GM23338 (cell line): ENCODE measurements around the gene RAD51B. TPM values are rescaled to one million over a fixed set of nuclear protein-coding genes. Genes with fewer than 3 reads are reported as not detected.

ENCODE experiments used
- ATAC-seq: fragments of 200-7000 bp; cut with Tn5 transposase; 3 replicates; pipeline ENCODE4 v1.9.1; 2020
- DNase-seq: peaks from one replicate; pipeline ENCODE4 v3.0.0-alpha.2; 2015; ENCODE audit warnings: low spot score
- H2AFZ ChIP-seq: fragments of 200-600 bp; sonication (generic); 2 replicates; pipeline ENCODE4 v1.8.0; 2016; ENCODE audit warnings: antibody characterized with exemption, mild to moderate bottlenecking, moderate library complexity
- H3F3A ChIP-seq: fragments of 200-600 bp; sonication (generic); replicated peaks from 2 replicates; pipeline ENCODE4 v1.8.0; 2017; ENCODE audit warnings: antibody characterized with exemption, mixed run types, low read depth
- H3K27ac ChIP-seq: fragments of 200-600 bp; sonication (generic); 2 replicates; pipeline ENCODE4 v1.6.1; 2016; ENCODE audit warnings: low read depth
- H3K27me3 ChIP-seq: fragments of 200-600 bp; sonication (generic); 2 replicates; pipeline ENCODE4 v1.8.0; 2016; ENCODE audit warnings: mild to moderate bottlenecking, mixed run types, moderate library complexity; ENCODE audit not compliant: insufficient read depth
- H3K36me3 ChIP-seq: fragments of 200-600 bp; sonication (generic); 2 replicates; pipeline ENCODE4 v1.8.0; 2016; ENCODE audit warnings: mild to moderate bottlenecking; ENCODE audit not compliant: insufficient read depth
- H3K4me1 ChIP-seq: fragments of 200-600 bp; sonication (generic); 2 replicates; pipeline ENCODE4 v1.8.0; 2016; ENCODE audit warnings: mild to moderate bottlenecking, moderate library complexity; ENCODE audit not compliant: insufficient read depth
- H3K4me2 ChIP-seq: fragments of 200-600 bp; sonication (generic); 2 replicates; pipeline ENCODE4 v1.7.1; 2017; ENCODE audit warnings: mixed run types
- H3K4me3 ChIP-seq: fragments of 200-600 bp; sonication (generic); 2 replicates; pipeline ENCODE4 v1.6.1; 2016; ENCODE audit warnings: mixed run types
- H3K79me2 ChIP-seq: fragments of 200-600 bp; sonication (generic); replicated peaks from 2 replicates; pipeline ENCODE4 v1.8.0; 2017; ENCODE audit warnings: mild to moderate bottlenecking; ENCODE audit not compliant: insufficient read depth
- H3K9me2 ChIP-seq: fragments of 200-600 bp; sonication (generic); 2 replicates; pipeline ENCODE4 v1.8.0; 2017; ENCODE audit not compliant: insufficient read depth
- H4K20me1 ChIP-seq: fragments of 200-600 bp; sonication (generic); replicated peaks from 2 replicates; pipeline ENCODE4 v1.8.0; 2017; ENCODE audit warnings: mild to moderate bottlenecking; ENCODE audit not compliant: insufficient read depth
- H3K27ac Mint-ChIP-seq: 2 replicates; pipeline ENCODE4 v1.8.0; 2020; ENCODE audit warnings: inconsistent platforms, mild to moderate bottlenecking, moderate library complexity, mixed read lengths
- H3K27me3 Mint-ChIP-seq: 3 replicates; pipeline ENCODE4 v1.8.0; 2022; ENCODE audit warnings: low read depth, mild to moderate bottlenecking, moderate library complexity, mixed read lengths, inconsistent platforms; ENCODE audit not compliant: insufficient read depth, poor library complexity
- H3K36me3 Mint-ChIP-seq: 3 replicates; pipeline ENCODE4 v1.8.0; 2021; ENCODE audit warnings: low read depth, mild to moderate bottlenecking, inconsistent platforms, moderate library complexity, mixed read lengths
- H3K4me1 Mint-ChIP-seq: 3 replicates; pipeline ENCODE4 v1.8.0; 2020; ENCODE audit warnings: mild to moderate bottlenecking, inconsistent platforms, mixed read lengths
- H3K4me3 Mint-ChIP-seq: 3 replicates; pipeline ENCODE4 v1.8.0; 2021; ENCODE audit warnings: moderate library complexity, mild to moderate bottlenecking, inconsistent platforms, mixed read lengths
- H3K9me3 Mint-ChIP-seq: 3 replicates; pipeline ENCODE4 v1.8.0; 2020; ENCODE audit warnings: moderate library complexity, mild to moderate bottlenecking, inconsistent platforms, mixed read lengths
- CTCF ChIP-seq, 2 experiments: fragments of 200-600 bp in 1 of 2; sonication (generic) in 1 of 2; conservative IDR thresholded peaks; 2 replicates each; pipeline versions ENCODE4 v1.5.1 to v1.6.1; 2016 to 2017; ENCODE audit warnings: antibody characterized with exemption in 2 of 2, low read depth in 2 of 2, mild to moderate bottlenecking in 2 of 2, moderate library complexity in 1 of 2
- EZH2 ChIP-seq: fragments of 200-600 bp; sonication (generic); IDR thresholded peaks from one replicate; pipeline ENCODE4 v1.8.0; 2017; ENCODE audit warnings: antibody characterized with exemption, mild to moderate bottlenecking, low read depth; ENCODE audit not compliant: unreplicated experiment
- JUNB ChIP-seq: IDR thresholded peaks from one replicate; pipeline ENCODE4 v1.6.1; 2016; ENCODE audit warnings: antibody characterized with exemption; ENCODE audit not compliant: unreplicated experiment
- POLR2AphosphoS5 ChIP-seq: IDR thresholded peaks from 2 replicates; pipeline ENCODE4 v1.6.1; 2016; ENCODE audit warnings: antibody characterized with exemption, low read depth
- STAT1 ChIP-seq: IDR thresholded peaks from one replicate; pipeline ENCODE4 v1.6.1; 2016; ENCODE audit warnings: antibody characterized with exemption; ENCODE audit not compliant: unreplicated experiment
- ZNF114 ChIP-seq: fragments of 250-450 bp; sonication (Bioruptor Pico); IDR thresholded peaks from 2 replicates; pipeline ENCODE4 v1.5.0; 2020; ENCODE audit warnings: mild to moderate bottlenecking, moderate library complexity
- ZNF331 ChIP-seq: fragments of 250-450 bp; sonication (Bioruptor Pico); IDR thresholded peaks from 2 replicates; pipeline ENCODE4 v1.5.0; 2020; ENCODE audit warnings: low read depth, mild to moderate bottlenecking, moderate library complexity
- ZNF462 ChIP-seq: fragments of 250-450 bp; sonication (Bioruptor Pico); IDR thresholded peaks from 2 replicates; pipeline ENCODE4 v1.5.0; 2020; ENCODE audit warnings: mild to moderate bottlenecking, moderate library complexity
- polyA plus RNA-seq: library from polyadenylated mRNA; unstranded; fragments of >200 nt; fragmentation: Nextera tagmentation; extraction: Ambion mirVana; gene quantifications from 2 replicates; pipeline ENCODE4 v1.2.1, GENCODE V29; 2016
- total RNA-seq: library from RNA; depleted of rRNA; stranded (reverse); fragments of >200 nt; shearing (Covaris generic); gene quantifications from 2 replicates; pipeline ENCODE4 v1.2.3, GENCODE V29; 2014
- TF ChIP-seq, protein P1 (sequence below): IDR thresholded peaks from 2 replicates; pipeline ENCODE4 v1.6.1; 2016; ENCODE audit warnings: antibody characterized with exemption

Gene RAD51B
- total and polyA plus RNA-seq, 2 experiments from 2014 or later: 15.7 to 29.1 TPM

DNA sequence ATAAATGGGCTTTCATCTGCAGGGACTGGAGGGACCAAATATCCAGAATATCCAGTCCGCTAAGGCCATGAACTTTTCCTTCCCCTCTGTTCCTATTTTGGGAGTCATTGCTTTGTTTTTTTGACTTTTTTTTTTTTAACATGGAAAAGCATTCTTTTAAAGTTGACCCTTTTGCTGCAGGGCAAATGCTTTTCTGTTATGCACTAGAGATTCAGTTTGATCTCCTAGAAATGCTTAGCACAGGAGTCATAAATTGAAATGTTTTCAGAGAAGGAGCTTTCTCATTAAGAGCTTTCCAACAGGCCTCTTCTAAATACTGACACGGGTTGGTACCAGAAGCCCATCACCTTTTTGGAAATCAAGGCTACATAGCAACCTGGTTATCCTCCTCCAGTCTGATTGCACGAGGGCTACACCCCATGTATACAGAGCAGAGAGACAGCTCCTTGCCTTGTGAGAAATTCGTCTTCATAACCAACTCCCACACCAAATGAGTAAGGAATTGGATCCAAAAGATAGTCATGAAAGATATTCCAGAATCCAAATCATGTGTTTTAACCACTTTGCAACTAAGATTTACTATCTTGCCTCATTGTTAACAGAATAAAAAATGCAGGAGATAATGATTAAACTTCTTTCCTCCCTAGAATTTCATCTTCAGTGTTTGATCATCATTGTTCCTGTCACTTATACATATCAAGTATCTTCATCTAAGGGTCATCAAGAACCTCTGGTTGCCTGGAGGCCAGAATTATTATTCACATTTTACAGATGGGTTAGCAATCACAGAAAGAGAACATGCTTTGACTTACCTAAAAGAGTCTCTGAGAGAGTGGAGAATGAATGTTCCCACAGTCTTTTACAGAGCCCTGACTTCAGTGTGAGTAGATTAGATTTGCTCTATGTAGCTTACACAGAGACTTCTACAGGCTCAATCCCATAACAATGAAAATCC lies 583.9 kb downstream of the RAD51B start:
- no peak for TF ChIP-seq EZH2
- TF ChIP-seq ZNF114 (CRISPR knock-in tag): no peak
- TF ChIP-seq CTCF (conservative IDR thresholded peaks at IDR 0.05; ENCODE audit: low read depth in 2 of 2): no peak
- TF ChIP-seq ZNF462: no peak
- no peak for TF ChIP-seq JUNB
- no peak for TF ChIP-seq ZNF331 (CRISPR knock-in tag)
- TF ChIP-seq STAT1: no peak
- TF ChIP-seq, protein P1, sequence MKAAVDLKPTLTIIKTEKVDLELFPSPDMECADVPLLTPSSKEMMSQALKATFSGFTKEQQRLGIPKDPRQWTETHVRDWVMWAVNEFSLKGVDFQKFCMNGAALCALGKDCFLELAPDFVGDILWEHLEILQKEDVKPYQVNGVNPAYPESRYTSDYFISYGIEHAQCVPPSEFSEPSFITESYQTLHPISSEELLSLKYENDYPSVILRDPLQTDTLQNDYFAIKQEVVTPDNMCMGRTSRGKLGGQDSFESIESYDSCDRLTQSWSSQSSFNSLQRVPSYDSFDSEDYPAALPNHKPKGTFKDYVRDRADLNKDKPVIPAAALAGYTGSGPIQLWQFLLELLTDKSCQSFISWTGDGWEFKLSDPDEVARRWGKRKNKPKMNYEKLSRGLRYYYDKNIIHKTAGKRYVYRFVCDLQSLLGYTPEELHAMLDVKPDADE: no peak
- no peak for TF ChIP-seq POLR2AphosphoS5
- H3K36me3 ChIP-seq: no peaks in the 10 kb centered on the region
- no peak for DNase-seq
- Mint-ChIP-seq H3K27ac (no peak overlapping the region), H3K27me3 (no peaks in the 10 kb centered on the region), H3K36me3 (no peaks in the 10 kb centered on the region), H3K4me1 (peaks cover 13% of the 10 kb centered on the region), H3K4me3 (no peak overlapping the region), H3K9me3 (no peaks in the 10 kb centered on the region)
- no peaks in the 10 kb centered on the region for H3K79me2 ChIP-seq
- H3K4me1 ChIP-seq: no peaks in the 10 kb centered on the region
- H3K27me3 ChIP-seq: no peaks in the 10 kb centered on the region
- no peak overlapping the region for H2AFZ ChIP-seq
- H3F3A ChIP-seq: no peaks in the 10 kb centered on the region
- H3K9me2 ChIP-seq: no peaks in the 10 kb centered on the region
- no peak overlapping the region for H3K4me3 ChIP-seq
- no peak for ATAC-seq
- no peak overlapping the region for H3K4me2 ChIP-seq
- H4K20me1 ChIP-seq: no peaks in the 10 kb centered on the region
- no peak overlapping the region for H3K27ac ChIP-seq
